ENCODE results near the gene OSBP2.
A peak's percentile ranks its signal among the peaks of the same experiment; 100 is the strongest.

Gene OSBP2

DNA sequence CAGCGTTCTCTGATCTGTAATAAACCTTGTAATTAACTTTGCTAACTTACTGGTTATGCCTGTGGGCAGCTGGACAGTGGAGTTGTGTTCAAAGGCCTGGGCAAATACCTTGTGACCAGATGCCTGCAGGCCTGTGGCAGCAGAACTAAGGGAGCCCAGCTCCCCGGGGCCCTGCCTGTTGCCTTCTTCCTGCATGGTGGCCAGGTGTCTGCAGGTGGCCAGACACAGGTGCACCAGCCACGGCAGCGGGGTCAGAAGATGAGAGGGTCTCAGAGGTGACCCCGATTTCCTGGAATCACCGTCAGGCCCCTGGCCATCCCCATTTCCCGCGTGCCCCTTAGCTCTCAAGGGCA, 127.2 kb downstream of the OSBP2 start:
- no peak for DNase-seq

DNA sequence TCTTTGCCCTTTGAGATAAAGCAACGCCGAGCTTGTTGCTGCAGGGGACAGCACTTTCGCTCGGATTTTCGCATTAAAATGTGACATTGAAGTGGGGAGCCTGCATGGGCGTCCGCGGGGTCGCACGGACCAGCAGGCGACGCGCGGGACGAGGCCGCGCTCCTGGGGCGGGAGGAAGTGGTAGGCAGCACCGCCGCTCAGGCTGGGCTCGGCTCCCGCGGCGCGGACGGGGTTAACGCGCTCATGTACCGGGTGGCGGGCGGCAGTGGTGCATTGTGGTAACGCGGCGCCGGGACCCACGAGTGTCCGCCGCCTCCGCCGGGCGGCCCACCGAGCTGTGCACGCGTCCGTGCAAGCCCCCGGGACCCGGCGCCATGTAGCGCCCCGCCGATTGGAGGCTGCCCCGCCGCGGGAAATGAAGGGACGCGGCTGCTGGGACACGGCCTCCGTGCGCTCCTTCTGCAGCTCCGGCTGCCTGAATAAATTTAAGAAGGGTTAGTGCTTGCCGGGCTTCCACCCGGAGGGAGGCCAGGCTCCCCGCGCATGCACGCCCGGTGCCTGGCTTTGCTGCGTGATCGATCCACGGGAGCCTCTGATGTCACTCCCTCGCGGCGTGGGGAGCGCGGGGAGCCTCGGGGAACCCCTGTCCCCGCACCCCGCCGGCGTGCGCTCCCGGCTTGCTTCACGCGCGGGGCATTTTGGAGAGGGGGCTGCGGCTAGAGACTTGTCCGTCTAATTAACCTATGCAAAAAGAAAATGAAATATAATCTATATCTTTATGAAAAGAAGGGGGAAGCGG, 127.7 kb downstream of the OSBP2 start:
- DNase-seq: no peak

DNA sequence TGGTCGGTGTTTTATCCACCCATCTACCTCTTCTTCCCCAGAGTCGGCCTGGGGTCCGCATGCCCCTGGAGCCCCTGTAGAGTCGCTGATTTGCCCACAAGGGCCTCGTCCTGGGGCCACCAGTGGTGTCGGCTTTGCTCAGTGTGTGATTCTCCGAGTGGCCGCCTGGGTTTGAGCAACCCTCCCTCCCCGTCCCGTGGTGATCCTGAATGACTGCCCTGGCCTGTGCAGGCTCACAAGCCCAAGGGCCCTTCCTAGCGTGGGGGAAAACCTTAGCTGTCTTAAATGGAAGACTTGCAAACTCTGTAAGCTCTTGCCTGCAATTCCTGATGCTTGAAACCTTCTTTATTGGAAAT, 128.3 kb downstream of the OSBP2 start:
- no peak for DNase-seq

DNA sequence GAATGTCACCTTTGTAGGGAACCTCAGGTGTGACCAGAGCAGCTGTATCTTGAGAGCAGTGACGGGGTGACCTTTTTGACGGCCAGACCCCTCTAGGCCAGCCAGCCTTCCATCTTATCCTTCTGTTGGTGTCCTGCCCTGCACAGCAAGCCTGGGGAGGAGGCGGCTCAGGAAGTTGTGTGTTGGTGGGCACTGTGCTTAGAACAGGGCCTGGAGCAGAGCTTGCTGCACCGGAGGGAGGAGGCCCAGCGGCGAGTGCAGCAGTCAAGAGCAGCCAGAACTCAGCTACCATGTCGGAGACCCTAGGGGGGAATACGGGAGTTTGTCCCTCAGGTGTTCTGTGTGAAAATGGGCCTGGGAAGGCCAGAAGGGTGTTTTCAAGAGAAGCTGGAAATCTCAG, 129.4 kb downstream of the OSBP2 start:
- no peak for DNase-seq

DNA sequence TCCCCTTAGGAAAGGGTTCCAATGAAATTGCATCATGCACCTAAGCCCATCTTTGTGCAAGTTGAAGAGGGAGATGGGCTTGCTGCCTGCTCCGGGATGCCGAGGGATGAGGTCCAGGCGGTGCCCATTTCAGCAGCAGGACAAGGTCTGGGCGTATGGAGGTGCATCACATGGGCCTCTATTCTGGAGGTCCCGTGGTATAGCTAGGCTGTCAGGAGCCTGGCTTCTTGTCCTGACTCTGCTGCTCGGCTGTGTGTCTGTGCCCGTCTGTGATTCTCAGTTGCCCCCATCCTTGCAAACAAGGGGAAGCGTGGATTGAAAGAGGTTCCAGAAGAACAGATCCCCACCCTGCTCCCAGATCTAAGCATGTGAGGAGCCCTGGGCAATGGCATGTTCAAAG, 130.0 kb downstream of the OSBP2 start:
- DNase-seq: no peak

DNA sequence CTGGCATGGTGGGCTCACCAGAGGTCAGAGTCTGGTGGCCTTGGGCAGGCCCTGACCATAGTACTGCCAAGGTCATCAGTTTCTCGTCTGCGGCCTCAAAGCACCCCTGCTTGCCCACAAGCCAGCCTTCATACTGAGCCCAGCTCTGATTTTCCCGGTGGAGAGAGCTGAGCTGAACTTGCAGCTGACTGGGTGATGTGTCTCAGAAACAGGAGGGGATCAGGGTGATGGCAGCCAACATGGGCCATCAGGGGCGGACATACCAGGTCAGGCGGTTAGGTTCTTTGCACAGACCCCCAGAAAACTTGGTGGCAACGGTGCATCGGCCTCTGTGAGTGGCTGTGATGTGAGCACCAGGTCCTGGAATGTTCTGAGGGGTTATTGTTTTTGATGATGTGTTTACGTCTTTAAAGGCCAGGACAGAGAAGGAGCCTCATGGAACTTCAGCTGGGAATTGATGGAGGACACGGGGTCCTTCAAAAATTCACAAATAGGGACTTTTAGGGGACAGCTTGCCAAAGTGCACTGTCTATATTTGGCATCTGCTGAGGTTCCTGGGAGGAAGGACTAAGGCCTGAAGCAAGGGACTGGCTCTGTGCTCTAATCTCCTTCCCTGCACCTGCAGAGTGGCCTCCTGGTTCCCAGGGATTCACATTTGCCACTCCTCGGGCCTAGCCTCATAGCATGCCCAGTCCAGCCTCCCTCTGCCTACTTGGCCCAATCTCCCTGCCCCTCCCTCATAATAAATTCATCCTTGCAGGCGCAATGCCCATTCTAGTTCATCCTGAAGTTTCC, 131.2 kb downstream of the OSBP2 start:
- no peak for DNase-seq

DNA sequence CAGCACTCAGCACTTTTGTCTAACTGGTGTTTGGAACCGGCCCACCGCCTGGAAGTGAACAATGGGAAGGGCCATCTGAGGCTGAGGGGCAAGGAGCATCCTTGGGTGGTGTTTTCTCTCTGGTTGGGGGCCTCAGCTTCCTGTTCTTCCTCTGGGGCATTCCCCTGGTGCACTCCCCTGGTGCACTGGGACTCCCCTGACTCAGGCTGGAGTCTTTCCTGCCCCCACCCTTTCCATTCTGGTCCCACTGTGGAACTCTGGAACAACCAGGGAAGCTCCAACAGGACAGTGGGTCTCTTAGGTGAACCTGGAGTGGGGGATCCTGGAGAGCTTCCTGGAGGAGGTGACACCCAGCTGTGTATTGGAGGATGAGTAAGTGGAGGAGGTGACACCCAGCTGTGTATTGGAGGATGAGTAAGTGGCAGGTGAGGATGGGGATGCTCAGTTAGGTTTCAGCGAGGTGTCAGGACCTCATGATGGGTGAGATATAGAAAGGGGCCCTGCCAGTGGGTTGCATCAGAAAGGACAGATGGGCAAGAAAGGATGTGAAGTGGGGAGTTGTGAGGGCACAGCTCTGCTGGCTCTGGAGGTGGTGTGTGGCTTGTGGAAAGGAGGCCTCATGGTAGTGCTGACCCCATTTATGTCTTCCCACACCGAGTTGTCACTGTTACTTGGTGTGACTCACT, 132.1 kb downstream of the OSBP2 start:
- no peak for DNase-seq

DNA sequence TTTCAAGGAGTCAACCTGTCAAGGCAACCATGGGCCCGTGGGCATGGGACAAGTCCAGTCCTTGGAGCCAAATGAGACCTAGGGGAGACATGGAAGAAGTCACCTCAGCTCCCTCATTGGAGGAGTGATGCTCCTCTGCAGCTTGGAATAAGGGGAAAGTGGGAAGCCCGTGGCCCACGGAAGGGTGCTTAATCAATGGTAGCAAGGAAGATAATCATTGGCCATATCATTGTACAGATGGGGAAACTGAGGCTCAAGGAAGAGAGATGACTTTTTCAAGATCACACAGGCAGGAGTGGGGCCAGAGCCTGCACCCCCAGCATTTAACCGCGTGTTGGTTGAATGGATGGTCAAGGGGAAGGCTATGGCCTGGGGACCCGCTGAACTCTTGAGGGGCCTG, 133.0 kb downstream of the OSBP2 start:
- no peak for DNase-seq

DNA sequence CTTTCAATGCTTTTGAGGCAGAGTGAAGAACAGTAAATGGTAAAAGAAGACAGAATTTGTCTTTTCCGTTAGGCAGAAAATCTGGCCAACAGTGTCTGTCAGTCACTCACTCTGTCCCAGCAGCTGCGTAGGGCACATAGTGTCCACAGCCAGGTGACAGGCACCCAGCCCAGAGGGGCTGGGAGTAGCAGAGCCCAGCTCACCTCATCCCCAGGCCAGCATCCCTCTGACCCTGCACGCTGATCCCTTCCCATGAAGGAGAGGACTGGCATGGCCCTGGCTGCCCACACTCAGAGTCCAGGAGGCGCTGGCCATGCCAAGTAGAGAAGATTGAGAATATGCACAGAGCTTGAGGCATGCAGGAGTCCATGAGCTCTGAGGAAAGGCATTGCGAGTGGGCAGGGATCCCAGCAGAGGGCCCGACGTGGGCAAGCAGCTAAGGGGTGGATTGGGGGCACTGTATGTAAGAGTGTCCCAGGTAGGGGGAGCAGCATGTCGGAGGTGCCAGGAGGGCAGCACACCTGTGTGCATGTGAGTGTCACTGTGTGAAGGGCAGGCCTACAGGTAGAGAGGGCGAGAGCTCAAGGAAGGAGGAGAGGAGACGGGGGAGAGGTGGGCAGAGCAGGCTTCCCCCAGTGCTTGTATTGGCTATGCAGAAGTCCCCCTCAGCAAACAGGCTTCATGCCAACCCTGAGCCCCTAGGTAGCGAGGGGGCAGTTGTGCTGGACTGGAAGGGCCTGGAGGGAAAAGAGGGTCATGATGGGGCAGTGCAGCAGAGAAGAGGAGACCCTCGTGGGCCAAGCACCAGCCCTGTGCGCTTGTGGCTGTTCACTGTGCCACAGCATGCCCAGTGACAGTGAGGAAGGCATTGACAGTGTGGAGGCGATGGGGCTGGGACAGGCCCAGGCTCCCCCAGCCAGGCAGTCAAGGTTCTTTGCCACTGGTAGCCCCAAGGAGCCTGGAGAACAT, 133.8 kb downstream of the OSBP2 start:
- DNase-seq: no peak

DNA sequence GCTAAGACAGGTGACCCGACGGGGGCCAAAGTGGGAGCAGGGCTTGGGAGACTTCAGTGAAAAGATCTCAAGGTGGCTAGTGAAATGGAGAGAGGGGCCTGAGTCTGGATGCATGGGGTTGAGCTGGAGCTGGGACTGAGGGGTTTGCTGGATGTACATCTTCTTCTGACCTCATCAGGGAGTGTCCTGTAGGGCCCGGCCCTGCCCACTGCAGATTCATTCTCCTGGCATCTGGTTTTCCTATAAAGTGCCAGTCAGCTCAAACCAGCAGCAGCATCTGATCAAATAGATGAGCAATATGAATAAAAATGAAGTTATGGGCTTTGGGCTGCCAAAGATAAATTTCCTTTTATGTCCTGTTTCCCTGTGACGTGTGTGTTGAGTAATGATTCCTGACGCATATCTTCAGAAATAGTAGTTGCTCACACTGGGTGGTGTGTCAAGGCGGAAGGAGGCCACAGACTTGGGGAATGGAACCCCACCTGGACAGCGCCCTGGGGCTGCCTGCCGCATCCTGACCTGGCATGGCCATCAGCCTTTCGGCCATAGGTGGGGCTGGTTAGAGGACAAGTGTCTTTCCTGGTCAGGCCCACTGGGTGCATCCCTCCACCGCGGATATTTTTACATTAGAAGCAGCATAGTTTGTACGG, 135.4 kb downstream of the OSBP2 start:
- DNase-seq: peak; percentile 91

DNA sequence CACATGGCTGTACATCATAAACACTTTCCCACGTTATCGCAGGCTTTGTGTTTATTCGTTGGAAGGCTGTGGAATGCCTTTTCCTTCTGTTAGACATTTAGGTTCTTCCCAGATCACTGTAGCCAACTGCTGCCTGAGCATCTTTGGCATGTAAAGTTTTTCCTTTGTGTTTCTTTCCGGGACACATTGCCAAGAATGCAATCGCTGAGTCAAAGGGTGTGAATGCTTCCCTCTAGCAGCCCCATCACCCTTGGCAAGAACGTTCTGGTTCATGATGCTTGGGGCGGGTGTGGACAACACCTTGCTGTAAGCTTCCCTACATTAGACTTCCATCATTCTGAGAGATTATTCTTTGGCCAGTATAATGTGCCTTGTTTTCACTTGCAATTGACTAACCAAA, 136.2 kb downstream of the OSBP2 start:
- DNase-seq: peak; percentile 89

DNA sequence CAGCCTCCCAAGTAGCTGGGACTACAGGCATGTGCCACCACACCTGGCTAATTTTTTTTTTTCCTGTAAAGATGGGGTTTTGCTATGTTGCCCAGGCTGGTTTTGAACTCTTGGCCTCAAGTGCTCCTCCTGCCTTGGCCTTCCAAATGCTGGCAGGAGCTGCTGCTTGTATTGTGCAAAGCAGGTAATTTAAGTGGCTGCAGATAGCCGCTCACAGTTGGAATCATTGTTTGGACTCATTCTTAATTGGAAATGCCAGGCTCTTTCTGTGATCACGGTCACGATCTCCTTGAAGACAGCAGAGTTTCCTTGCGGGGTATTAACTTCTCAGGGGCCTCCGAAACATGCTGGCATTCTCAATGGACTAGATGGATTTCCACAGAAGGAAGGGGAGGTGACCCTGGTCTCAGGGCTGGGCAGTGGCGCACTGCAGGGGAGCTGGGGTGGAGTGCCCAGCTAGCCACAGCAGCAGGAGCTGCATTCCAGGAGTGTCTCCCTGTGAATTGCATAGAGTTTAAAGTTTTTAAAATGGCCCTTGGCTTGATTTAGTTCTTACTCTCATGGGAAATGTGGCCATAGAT, 137.8 kb downstream of the OSBP2 start:
- DNase-seq: no peak

DNA sequence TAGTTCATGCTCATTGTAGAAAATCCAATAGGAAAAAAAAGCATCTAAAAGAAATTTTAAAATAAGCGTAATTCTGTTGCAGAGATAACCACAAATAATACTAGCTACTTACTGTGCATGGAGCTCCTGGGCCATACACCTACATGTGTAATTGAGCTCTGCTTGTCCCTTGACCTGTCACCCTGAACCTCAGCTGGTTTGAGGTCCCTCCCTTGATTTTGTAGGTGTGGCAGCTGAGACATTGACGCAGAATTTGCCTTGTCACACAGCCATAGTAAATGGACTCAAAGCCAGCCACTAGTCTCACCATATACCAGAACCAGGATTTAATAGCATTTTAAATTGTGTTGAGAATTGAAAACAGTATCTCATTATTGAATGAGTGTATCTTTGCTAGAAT, 138.6 kb downstream of the OSBP2 start:
- no peak for DNase-seq

DNA sequence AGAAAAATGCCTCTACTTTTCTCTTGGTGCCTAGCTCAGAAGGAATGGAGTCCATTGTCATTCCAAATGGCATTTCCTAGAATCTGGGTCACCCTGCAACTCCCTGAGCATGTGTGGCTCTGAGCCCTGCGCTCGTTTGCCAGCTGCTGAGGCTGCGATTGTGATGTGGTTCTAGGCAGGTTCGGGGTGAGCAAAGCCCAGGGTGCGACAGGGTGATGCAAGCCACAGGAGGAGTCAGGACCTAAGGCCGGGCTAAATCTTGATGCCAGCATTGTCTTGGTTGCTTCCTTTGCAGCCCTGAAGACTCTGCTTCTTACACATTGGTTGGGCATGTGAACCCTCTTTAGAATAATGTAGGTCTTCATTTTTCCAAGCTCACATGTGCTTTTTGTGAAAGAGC, 142.9 kb downstream of the OSBP2 start:
- no peak for DNase-seq

DNA sequence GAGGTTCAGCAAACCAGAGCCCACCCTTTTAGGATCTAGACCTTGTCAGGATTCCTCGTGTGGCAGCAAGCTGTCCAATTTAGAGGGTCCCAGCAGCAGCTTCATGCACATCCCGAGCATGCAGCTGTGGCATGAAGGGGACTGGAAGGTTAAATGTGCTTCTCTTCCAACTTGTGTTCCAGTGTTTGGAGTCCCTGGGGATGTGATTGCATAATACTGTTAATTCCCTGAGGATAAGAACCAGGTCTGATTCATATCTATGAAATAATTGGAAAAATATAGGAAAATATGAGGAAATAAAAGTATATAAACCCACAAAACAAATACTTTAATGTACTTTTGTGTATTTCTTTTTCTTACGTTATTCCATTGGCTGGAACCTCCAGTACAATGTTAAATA, 143.4 kb downstream of the OSBP2 start:
- no peak for DNase-seq

DNA sequence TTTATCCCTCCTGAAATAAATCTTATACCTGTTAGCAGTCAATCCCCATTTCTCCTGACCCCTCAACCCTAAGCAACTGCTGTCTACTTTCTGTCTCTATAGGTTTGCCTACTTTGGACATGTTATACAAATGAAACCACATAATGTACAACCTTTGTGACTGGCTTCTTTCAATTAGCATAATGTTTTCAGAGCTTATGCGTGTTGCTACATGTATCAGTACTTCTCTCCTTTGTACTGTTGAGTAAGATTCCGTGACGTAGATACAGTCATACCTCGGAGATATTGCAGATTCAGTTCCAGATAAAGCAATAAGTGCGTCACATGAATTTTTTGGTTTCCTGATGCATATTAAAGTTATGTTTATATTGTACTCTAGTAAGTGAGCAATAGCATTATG, 146.6 kb downstream of the OSBP2 start:
- DNase-seq: no peak

DNA sequence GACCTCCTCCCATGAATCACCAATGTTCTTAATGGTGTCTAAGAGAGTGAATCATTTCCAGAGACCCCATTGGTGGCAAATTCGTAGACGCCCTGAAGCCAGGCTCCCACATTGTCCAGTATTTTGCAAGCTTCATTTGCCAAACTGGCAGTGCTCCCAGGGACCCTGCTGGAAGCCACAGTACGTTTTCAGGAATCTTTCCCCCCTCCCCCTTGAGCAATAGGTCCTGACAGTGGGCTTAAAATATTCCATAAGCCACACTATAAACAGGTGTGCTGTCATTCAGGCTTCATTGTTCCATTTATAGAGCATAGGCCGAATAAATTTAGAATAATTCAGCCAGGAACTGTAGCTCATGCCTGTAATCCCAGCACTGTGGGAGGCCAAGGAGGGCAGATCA, 148.6 kb downstream of the OSBP2 start:
- DNase-seq: peak; percentile 22

DNA sequence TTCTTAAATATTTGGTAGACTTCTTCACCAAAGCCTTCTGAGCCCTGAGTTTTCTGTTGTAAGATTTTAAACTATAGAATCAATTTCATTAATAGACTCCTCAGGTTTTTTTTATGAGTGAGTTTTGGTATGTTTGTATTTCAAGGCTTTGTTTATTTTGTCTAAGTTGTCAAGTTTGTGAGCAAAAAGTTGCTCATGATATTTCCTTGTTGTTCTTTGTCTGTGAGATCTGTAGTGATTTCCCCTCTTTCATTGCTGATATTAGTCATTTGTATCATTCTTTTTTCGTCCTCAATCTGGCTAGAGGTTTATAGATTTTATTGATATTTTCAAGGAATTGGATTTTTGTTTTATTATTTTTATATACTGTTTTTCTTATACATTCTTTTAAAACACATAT, 152.9 kb downstream of the OSBP2 start:
- DNase-seq: no peak

DNA sequence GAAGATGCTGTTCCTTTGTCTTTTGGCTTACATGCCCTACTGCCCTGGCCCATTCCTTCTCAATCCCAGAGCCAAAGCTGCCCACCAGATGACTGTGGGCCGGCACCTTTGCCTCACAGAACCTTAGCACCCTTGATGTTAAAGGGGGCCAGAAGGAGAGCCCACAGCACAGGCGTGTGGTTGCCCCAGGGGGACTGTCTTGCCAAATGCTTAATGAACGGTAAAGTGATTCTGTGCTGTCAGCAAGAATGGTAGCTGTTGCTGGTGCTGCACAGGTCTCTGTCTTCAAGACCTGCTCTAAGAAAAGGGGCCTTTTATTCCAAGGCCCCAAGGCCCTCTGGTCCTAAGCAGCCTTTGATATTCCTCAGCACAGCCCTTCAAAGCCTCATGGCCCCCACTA, 160.6 kb downstream of the OSBP2 start:
- no peak for DNase-seq

DNA sequence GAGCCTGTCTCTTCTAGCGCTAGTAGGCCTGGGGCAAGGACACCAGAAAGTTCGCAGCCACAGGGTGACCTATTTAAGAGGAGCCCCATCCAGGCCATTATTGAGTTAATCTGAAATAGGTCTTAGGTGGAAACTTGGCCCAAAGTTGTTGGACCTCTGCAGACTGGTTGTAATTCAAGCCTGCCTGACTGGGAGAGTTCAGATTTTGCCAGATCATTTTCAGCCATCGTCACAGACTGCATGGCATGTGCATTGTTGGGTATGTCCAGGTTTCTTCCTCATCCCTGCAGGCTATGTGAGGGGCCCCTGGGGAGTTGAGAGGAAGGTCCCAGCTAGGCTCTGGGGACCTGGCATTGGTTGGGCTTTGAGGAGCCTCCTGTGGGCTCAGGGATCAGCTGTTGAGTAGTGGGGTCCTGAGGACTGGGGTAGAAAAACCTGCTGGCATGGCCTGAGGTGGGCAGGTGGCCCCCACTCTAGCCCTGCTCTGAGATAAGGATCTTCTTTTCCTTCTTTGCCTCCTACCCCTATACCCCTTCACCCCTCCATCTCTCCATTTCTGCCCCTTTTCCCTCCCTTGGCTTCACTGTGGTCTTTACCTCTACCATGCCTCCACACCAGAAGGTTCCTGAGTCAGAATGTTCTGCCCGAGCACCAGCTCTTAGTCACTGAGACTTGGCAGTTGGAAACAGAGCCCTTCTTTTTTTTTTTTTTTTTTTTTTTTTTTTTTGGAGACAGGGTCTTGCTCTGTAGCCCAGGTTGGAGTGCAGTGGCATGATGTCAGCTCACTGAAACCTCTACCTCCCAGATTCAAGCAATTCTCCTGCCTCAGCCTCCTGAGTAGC, 161.2 kb downstream of the OSBP2 start:
- DNase-seq: no peak

Measured in fibroblast of upper back skin (primary cell).